ENCODE results near the gene SUN2.

GRCh38 chr22:38793317-38793716, 37.5 kb upstream of the SUN2 start:
- TF ChIP-seq POLR2AphosphoS5 (IDR thresholded peaks at IDR 0.05; ENCODE audit: low read depth, low read length) (no peak), POLR2A (IDR thresholded peaks at IDR 0.05; ENCODE audit: low read depth, low read length) (no peak), TAF1 (IDR thresholded peaks at IDR 0.05; ENCODE audit: low read depth, low read length) (no peak)

Measured in GM12891 (cell line).